IMR-90 (cell line): ENCODE data around the gene CMIP.

Experiments used
- BHLHE40 ChIP-seq: fragments of 150-350 bp; IDR thresholded peaks from 2 replicates; pipeline ENCODE4 v1.6.1; 2016; ENCODE audit warnings: mild to moderate bottlenecking, low read depth, low read length
- CHD1 ChIP-seq: IDR thresholded peaks from 2 replicates; pipeline ENCODE4 v1.6.1; 2012; ENCODE audit warnings: low read depth, low read length, improper control_type of control experiment
- CTCF ChIP-seq: conservative IDR thresholded peaks from 2 replicates; pipeline ENCODE4 v1.5.1; 2012; ENCODE audit warnings: mild to moderate bottlenecking, low read depth, low read length, improper control_type of control experiment
- FOS ChIP-seq: fragments of 150-350 bp; IDR thresholded peaks from 2 replicates; pipeline ENCODE4 v1.6.1; 2016; ENCODE audit warnings: low read depth, low read length
- MAFK ChIP-seq: IDR thresholded peaks from 2 replicates; pipeline ENCODE4 v1.6.1; 2012; ENCODE audit warnings: low read depth, low read length, improper control_type of control experiment
- NFE2L2 ChIP-seq: fragments of 150-350 bp; IDR thresholded peaks from 2 replicates; pipeline ENCODE4 v1.6.1; 2016; ENCODE audit warnings: low read depth, mild to moderate bottlenecking, low read length
- POLR2A ChIP-seq: IDR thresholded peaks from 2 replicates; pipeline ENCODE4 v1.6.1; 2012; ENCODE audit warnings: mild to moderate bottlenecking, low read depth, low read length
- SMC3 ChIP-seq: fragments of 150-350 bp; IDR thresholded peaks from 2 replicates; pipeline ENCODE4 v1.6.1; 2016; ENCODE audit warnings: low read depth, mild to moderate bottlenecking, antibody characterized with exemption, low read length, moderate library complexity

GRCh38 chr16:81494888-81495287, 50.3 kb downstream of the CMIP start:
- TF ChIP-seq SMC3 (no peak), CTCF (no peak), FOS (no peak), MAFK (no peak), NFE2L2 (no peak), POLR2A (no peak), BHLHE40 (no peak), CHD1 (no peak)
